Thoracic aorta (tissue), 2 donors: ENCODE measurements around the gene WHAMM. TPM values are rescaled to one million over a fixed set of nuclear protein-coding genes. Genes with fewer than 3 reads are reported as not detected.
"Not testable (repeated sequence)": the region's sequence is repeated elsewhere in the genome, so short reads cannot be mapped to it uniquely, and the experiment has no call there.

Experiments used
- ATAC-seq: fragments of 150-250 bp; one replicate; pipeline ENCODE4 v1.8.0; 2017; ENCODE audit warnings: low read depth; ENCODE audit not compliant: insufficient number of reproducible peaks, low FRiP score
- DNase-seq: peaks from one replicate; pipeline ENCODE4 v3.0.0-alpha.2; 2020; ENCODE audit warnings: low spot score
- H3K27ac ChIP-seq, 2 donors: fragments of 200-600 bp; sonication (generic); 1 replicate in 1 of 2; 2 replicates in 1 of 2; pipeline ENCODE4 v1.5.1; 2016; ENCODE audit warnings: mild to moderate bottlenecking in 2 of 2, moderate library complexity in 2 of 2
- H3K27me3 ChIP-seq: fragments of 200-600 bp; sonication (generic); replicated peaks from 2 replicates; pipeline ENCODE4 v1.6.0; 2016; ENCODE audit warnings: mild to moderate bottlenecking; ENCODE audit not compliant: insufficient read depth
- H3K36me3 ChIP-seq: fragments of 200-600 bp; sonication (generic); one replicate; pipeline ENCODE4 v1.5.1; 2016
- H3K4me1 ChIP-seq, 2 donors: fragments of 200-600 bp; sonication (generic); 1 replicate in 1 of 2; 2 replicates in 1 of 2; pipeline versions ENCODE4 v1.5.1 to v1.6.0; 2016; ENCODE audit warnings: low read depth in 2 of 2, mild to moderate bottlenecking in 1 of 2; ENCODE audit not compliant: control insufficient read depth in 1 of 2
- H3K4me3 ChIP-seq: fragments of 200-600 bp; sonication (generic); 2 replicates; pipeline ENCODE4 v1.5.1; 2016; ENCODE audit warnings: mild to moderate bottlenecking
- H3K9me3 ChIP-seq: fragments of 200-600 bp; sonication (generic); 2 replicates; pipeline ENCODE4 v1.5.1; 2016
- total RNA-seq, 2 donors: library from RNA; depleted of rRNA; stranded (reverse); fragments of >200 nt; gene quantifications; one replicate each; pipeline versions ENCODE4 v1.1.0 to v1.2.3, GENCODE V29; 2016
- TF ChIP-seq, protein P1 (sequence below): fragments of 200-600 bp; sonication (generic); IDR thresholded peaks from one replicate; pipeline ENCODE4 v1.5.1; 2019; ENCODE audit warnings: antibody characterized with exemption

WHAMM gene, protein sequence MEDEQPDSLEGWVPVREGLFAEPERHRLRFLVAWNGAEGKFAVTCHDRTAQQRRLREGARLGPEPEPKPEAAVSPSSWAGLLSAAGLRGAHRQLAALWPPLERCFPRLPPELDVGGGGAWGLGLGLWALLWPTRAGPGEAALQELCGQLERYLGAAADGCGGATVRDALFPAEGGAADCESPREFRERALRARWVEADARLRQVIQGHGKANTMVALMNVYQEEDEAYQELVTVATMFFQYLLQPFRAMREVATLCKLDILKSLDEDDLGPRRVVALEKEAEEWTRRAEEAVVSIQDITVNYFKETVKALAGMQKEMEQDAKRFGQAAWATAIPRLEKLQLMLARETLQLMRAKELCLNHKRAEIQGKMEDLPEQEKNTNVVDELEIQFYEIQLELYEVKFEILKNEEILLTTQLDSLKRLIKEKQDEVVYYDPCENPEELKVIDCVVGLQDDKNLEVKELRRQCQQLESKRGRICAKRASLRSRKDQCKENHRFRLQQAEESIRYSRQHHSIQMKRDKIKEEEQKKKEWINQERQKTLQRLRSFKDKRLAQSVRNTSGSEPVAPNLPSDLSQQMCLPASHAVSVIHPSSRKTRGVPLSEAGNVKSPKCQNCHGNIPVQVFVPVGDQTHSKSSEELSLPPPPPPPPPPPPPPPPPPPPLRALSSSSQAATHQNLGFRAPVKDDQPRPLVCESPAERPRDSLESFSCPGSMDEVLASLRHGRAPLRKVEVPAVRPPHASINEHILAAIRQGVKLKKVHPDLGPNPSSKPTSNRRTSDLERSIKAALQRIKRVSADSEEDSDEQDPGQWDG
- total RNA-seq: 1 to 10 TPM; 8.1 to 9.9 TPM

- H3K27me3 ChIP-seq: no peaks in the 10 kb centered on the region
- H3K4me3 ChIP-seq: peak within 1 kb of the TSS; percentile 98
- H3K9me3 ChIP-seq: no peaks in the 10 kb centered on the region
- TF ChIP-seq, protein P1, sequence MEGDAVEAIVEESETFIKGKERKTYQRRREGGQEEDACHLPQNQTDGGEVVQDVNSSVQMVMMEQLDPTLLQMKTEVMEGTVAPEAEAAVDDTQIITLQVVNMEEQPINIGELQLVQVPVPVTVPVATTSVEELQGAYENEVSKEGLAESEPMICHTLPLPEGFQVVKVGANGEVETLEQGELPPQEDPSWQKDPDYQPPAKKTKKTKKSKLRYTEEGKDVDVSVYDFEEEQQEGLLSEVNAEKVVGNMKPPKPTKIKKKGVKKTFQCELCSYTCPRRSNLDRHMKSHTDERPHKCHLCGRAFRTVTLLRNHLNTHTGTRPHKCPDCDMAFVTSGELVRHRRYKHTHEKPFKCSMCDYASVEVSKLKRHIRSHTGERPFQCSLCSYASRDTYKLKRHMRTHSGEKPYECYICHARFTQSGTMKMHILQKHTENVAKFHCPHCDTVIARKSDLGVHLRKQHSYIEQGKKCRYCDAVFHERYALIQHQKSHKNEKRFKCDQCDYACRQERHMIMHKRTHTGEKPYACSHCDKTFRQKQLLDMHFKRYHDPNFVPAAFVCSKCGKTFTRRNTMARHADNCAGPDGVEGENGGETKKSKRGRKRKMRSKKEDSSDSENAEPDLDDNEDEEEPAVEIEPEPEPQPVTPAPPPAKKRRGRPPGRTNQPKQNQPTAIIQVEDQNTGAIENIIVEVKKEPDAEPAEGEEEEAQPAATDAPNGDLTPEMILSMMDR: no peak
- H3K36me3 ChIP-seq: no peaks in the 10 kb centered on the region
- peaks cover 21 to 25% of the 10 kb centered on the region in 2 donors for H3K4me1 ChIP-seq
- DNase-seq: peak; percentile 98
- peak; percentile 99 for ATAC-seq
- peak within 1 kb of the TSS; percentile 99 for H3K27ac ChIP-seq
Measured at GRCh38 chr15:82809308-82810060, at the start of gene WHAMM. TSS of gene WHAMM (plus strand) at chr15:82809628. CDS start at chr15:82809727, 99 bp downstream.

GRCh38 chr15:82763361-82764116 is 45.9 kb upstream of the WHAMM start:
- no peak overlapping the region for H3K4me3 ChIP-seq
- H3K27me3 ChIP-seq: no peaks in the 10 kb centered on the region
- H3K36me3 ChIP-seq: peaks cover 19% of the 10 kb centered on the region
- no peak overlapping the region for H3K27ac ChIP-seq
- ATAC-seq (no peak), DNase-seq (no peak)
- TF ChIP-seq, protein P1: no peak
- no peaks in the 10 kb centered on the region for H3K4me1 ChIP-seq
- no peaks in the 10 kb centered on the region for H3K9me3 ChIP-seq

GRCh38 chr15:82764117-82764490 is 45.3 kb upstream of the WHAMM start:
- H3K9me3 ChIP-seq: no peaks in the 10 kb centered on the region
- no peaks in the 10 kb centered on the region for H3K27me3 ChIP-seq
- H3K27ac ChIP-seq: no peak overlapping the region
- peaks cover 14% of the 10 kb centered on the region for H3K36me3 ChIP-seq
- H3K4me1 ChIP-seq: no peaks in the 10 kb centered on the region
- DNase-seq (no peak), ATAC-seq (no peak)
- H3K4me3 ChIP-seq: no peak overlapping the region
- TF ChIP-seq, protein P1: no peak

DNA sequence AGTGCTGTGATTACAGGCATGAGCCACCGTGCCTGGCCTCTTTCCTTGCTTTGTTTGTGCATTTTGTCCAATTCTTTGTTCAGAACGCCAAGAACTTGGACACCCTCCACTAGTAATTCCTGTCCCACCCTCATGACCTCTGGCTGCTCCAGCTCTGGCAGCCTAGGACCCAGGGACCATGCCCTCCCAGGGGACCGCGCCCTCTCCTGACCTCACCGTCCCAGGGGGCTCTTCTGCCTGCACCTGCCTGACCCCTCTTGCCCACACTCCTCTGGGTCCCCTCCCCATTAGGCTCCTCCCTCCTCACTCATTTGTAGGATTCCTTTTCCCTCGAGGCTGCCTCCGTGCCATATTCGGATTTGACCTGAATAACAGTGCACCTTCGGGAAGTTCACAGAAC is 44.7 kb upstream of the WHAMM start:
- ATAC-seq: no peak
- peaks cover 14% of the 10 kb centered on the region for H3K36me3 ChIP-seq
- H3K9me3 ChIP-seq: no peaks in the 10 kb centered on the region
- TF ChIP-seq, protein P1: no peak
- no peaks in the 10 kb centered on the region for H3K27me3 ChIP-seq
- DNase-seq: no peak
- no peak overlapping the region for H3K4me3 ChIP-seq
- H3K4me1 ChIP-seq: no peaks in the 10 kb centered on the region
- H3K27ac ChIP-seq: no peak overlapping the region

- DNase-seq: not testable (repeated sequence)
Measured at GRCh38 chr15:82766201-82766600, 43.2 kb upstream of the WHAMM start.

More at GRCh38 chr15:82766201-82766600, 43.2 kb upstream of the WHAMM start:
- H3K27ac ChIP-seq, H3K27me3 ChIP-seq, H3K9me3 ChIP-seq, ATAC-seq, H3K4me1 ChIP-seq, H3K4me3 ChIP-seq, H3K36me3 ChIP-seq: not testable (repeated sequence)
